K562 treated with DMSO at 1 percent for 12 hours (cell line): ENCODE results near the gene ATG3. TPM values are rescaled to one million over a fixed set of nuclear protein-coding genes. Genes with fewer than 3 reads are reported as not detected.

Experiments
- total RNA-seq: library from RNA; unstranded; fragments of 300-600 nt; gene quantifications from 2 replicates; pipeline ENCODE4 v1.2.3, GENCODE V29; 2022; ENCODE audit not compliant: insufficient read depth

The ATG3 gene
- 58.8 and 64.3 TPM in 2 replicates for total RNA-seq

GRCh38 chr3:112561734-112562529, at the start of gene ATG3, which contains the start of gene SLC35A5:
TSS of gene ATG3 (minus strand) at chr3:112561962. CDS start at chr3:112561528, 434 bp downstream.
TSS of gene SLC35A5 (plus strand) at chr3:112562045. CDS start at chr3:112563404, 1,359 bp downstream.

GRCh38 chr3:112498914-112499711, 62.6 kb downstream of the ATG3 start, which contains the start of gene BTLA:
TSS of gene BTLA (minus strand) at chr3:112499472. CDS start at chr3:112499358, 114 bp downstream.

Other genes starting within 250 kb of the ATG3 start
- gene CD200, start 228.8 kb downstream of the ATG3 start, total RNA-seq: not detected in 2 replicates
- not detected in 2 replicates for gene BTLA, start 62.5 kb downstream of the ATG3 start, total RNA-seq
- gene SLC35A5, start 83 bp upstream of the ATG3 start, total RNA-seq: 1.8 and 10.2 TPM in 2 replicates
- gene CCDC80, start 79.2 kb upstream of the ATG3 start, total RNA-seq: 3.7 and 6.6 TPM in 2 replicates